Mammary epithelial cell (primary cell): ENCODE results near the gene CLEC16A.

ENCODE experiments used
- CTCF ChIP-seq, 2 donors: IDR thresholded peaks in 1 of 2; conservative IDR thresholded peaks in 1 of 2; 2 replicates each; pipeline ENCODE4 v1.5.1; 2011 to 2012; ENCODE audit warnings: inconsistent platforms in 2 of 2, low read length in 2 of 2, mild to moderate bottlenecking in 2 of 2, control low read depth in 1 of 2, low read depth in 1 of 2; ENCODE audit not compliant: insufficient read depth in 1 of 2; ENCODE audit errors: extremely low read depth in 1 of 2
- EZH2 ChIP-seq: IDR thresholded peaks from 2 replicates; pipeline ENCODE4 v1.6.1; 2012; ENCODE audit warnings: low read length, inconsistent platforms, borderline replicate concordance

GRCh38 chr16:11191665-11192064 is 247.3 kb downstream of the CLEC16A start:
- no peak for TF ChIP-seq CTCF (conservative IDR thresholded peaks at IDR 0.05 in 1 of 2, IDR thresholded peaks at IDR 0.05 in 1 of 2; ENCODE audit: extremely low read depth in 1 of 2, insufficient read depth in 1 of 2, low read depth in 1 of 2, low read length in 2 of 2)
- no peak for TF ChIP-seq EZH2
